NCI-H2029 treated with DMSO at 0.1 percent for 48 hours (cell line): Measurements from ENCODE around the gene LY86.
A peak's percentile ranks its signal among the peaks of the same experiment; 100 is the strongest.

Experiments
- DNase-seq: peaks from one replicate; lab custom pipeline; 2025; lab: John Stamatoyannopoulos, UW

The LY86 gene

DNA sequence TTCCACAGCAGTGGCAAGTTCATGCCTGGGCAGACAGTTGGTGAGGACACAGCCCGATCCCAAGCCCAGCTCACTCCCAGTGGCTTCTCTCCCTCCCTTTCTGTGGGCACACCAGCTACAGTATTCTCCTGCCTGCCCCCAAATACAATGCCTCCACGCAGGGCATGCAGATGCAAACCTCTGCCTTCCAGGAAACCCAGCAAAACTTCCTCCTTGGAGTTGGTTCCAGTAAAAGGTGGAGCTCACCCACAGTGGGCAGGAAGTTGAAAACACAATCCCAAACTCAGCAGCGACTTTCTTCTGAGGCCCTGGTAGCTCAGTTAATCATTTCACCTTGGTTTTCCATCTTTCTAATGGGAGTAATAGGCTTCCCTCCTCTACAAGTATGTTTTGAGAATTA, 93.7 kb downstream of the LY86 start:
- DNase-seq: no peak

DNA sequence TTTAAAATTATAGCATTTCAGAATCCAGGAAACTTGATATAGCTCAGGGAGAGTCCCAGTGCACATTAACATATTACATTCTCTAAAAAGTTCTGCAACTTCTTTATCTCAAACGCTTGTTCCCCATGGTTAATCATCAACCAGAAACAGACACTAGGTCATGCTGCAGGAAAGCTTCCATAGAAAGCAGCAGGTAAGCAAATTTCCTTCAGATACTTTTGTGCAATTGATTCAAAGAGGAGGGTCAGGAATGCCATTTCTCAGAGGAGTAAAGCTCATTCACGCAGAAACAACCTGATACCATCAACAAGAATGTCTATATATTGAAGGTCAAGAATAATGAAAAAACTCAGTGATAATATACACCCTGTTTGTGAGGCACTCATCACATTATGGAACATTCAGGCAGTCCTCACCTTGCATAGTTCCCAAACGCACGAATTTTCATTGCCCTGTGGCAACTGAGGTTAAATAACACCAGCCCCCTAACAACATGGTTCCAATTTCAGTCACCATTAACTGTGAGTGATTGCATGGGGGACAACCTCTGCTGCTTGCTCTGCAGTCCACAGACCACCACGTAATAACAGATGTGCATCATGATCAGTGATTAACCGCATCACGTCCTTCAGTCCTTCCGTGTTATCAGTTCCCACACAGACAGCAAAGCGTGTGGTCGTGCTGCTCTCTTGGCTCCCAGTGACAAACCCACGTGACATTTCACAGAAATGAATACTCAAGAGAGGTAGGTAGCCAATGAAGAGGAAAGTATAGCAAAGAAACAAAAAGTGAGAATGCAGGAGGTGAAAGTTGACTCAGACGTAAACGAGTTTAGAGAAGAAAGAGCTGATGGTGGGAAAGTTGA, 95.7 kb downstream of the LY86 start:
- no peak for DNase-seq

GRCh38 chr6:6685249-6686040, 96.9 kb downstream of the LY86 start:
- DNase-seq: no peak

- no peak for DNase-seq
These were observed 97.7 kb downstream of the LY86 start for GRCh38 chr6:6686176-6686575.

GRCh38 chr6:6686748-6687601, 98.5 kb downstream of the LY86 start:
- peak; percentile 99 for DNase-seq

DNA sequence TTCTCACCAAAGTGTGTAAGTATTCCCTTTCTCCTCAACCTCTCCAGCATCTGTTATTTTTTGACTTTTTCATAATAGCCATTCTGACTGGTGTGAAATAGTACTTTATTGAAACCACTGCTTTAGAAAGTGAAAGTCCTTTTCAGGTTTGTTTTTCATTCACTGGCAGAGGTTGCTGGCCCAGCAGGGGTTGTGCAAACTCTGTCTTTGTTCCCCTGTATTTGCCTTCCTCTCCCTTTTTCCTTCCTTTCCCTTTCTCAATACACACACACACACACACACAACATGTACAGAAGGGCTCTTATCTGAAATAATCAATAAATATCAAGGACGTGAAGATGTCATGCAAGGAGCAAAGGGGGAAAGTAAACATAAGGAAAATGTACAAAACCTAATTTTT, 99.8 kb downstream of the LY86 start:
- peak; percentile 94 for DNase-seq

DNA sequence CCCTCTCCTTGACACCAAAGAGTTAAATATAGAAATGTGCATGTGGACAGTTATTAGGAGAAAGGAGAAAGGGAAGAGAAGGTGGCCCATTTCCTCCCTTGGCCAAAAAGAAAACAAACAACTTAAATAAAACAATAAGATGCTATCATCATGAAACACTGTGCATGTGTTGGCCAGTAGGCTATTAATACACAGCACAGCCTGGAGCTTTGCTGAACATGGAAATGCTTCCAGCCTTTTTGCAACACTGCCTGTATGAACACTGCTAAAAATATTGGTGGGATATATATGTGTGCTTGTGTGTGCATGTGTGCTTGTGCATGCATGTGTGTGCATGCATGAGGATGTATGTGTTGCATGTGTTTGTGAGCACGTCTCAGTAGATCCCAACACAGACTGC, 100.4 kb downstream of the LY86 start:
- no peak for DNase-seq

DNA sequence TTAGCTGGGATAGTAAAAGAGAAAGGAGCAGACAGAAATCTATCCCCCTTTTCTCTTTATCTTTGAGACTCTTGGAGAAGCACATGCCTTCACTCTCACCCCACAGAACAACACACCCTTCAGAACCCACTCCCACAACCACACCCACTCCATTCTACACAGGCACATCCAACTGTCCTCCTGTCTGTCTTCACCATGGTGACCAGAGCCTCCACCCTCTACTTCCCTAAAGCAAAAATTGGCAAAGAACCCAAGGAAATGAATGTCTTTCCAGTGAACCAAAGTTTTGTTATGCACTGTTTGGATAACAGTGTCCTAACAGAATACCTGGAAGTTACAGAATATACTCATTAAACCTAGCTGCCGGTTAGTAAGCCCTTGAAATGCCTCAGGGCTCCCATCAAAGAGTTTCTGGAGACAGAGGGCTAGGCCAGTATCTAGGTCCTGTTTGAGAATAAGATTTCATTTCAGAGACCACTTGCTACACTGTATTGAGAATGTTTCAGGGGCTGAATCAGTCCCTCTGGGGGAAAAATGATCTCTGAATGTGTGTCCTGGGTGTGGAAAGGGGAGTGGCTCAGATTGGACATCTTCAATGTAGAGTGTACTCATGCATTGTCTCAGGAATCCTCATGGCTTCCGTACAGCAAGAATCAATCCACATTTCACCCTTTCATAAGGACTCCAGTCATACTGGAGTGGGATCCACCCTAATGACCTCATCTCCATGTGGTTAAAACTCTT, 101.1 kb downstream of the LY86 start:
- DNase-seq: peak; percentile 13

DNA sequence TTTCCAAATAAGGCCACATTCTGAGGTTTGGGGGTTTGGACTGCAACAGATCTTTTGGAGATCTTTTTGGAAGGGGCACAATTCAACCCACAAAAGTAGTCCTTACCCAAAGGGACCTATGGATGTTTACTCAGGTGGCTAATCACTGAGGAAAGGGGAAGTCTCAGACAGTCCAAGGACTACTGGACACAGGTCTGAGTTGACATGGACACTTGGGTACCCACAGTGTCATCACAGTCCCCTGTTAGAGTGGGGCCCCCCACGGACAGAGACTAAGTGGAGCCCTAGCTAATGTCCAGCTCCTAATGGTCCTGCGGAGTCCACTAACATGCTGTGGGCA, 101.6 kb downstream of the LY86 start:
- no peak for DNase-seq

- no peak for DNase-seq
These were observed 105.9 kb downstream of the LY86 start for GRCh38 chr6:6694368-6694780.

DNA sequence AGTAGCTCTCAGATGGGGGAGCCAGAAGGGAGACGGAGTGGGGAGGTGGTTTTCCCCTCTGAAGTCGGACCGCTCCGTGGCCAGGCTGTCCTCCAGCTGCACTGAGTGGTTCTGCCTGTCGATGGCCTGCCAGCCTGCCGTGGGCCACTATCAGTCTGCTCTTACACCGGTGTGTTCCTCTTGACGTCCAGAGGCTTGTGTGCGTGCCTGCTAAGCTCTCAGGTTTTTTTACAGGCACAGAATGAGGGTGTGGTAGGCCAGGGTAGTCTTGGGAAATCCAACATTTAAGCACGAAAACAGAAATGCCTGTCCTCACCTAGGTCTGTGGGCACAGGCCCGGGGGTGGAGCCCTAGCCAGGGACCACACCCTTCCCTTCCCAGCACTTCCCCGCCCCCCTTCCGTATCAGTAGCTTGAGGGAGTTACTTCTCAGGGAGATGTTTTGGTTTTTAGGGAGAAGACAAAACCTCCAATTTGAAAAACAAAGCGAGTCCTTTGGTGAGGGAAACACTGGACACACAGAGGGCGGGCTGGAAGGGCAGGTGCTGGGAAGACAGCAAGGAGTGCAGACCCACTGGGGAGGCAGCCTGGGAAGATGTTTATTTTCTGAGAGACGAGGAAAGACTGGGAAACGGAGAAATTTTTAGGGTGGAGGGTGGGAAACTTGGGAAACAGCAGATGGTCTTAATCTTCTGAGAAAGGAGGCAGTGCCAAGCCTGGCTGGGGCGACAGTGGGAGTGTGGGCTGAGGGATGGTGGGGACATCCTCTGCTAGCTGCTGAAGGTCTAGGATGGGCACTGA, 106.5 kb downstream of the LY86 start:
- no peak for DNase-seq

- DNase-seq: no peak
These were observed 107.2 kb downstream of the LY86 start for GRCh38 chr6:6695625-6696276.

DNA sequence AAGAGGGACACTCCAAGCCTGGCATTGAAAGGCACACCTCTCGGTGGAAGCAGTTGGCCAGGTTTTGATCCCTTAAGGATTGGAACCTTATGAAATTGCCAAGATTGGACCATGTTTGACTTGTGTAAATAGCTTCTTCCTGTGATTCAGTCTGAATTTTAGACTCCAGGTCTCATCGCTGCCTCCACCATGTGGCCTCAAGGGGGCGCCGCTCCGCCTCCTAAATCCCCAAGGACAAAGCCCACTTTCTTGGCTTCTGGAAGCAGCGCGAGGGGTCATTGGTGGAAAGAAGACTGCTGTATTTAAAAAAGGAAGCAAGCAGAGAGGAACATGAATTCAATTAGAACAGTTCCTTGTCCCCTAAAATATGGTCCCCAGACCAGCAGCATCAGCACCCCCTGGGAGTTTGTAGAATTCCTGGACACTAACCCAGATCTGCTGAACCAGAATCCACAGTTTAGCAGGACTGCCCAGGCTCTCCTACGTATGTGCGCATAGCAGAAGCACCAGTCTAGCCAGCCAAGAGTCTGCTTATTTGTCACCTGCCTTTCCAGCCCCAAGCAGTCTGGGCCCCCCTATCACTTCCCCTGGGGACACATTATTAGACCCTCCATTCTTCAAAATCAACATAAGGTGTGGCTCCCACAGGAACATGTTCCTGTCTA, 108.5 kb downstream of the LY86 start:
- DNase-seq: peak; percentile 36

GRCh38 chr6:6697620-6698019, 109.1 kb downstream of the LY86 start:
- DNase-seq: no peak

DNA sequence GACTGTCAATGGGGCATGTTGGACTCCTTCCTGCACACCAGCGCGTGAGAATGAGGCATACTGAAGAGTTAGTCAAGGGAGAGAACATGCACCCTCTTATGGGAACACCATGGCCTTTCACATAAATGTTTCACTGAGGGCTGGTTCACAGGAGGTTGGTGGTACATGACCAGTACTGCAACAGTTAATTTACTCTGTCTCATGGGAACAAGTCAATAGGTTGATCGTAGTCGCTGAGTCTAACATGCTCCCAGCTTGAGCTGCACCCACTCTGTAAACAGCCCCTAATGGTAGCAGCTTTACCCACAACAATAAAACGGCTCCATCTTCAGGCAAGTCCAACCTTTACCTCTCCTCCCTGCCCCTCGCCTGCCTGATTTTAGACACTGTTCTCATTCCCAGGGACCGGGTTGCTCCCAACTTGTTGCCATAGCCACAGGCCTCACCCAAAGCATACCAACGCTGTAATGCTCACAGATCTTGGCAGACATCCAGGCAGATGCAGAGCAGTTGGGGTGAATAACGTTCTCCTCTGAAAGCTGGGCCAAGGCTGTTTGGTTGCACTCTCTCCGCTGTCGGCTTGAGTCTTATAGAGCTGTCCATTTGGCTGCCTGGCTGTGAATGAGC, 111.3 kb downstream of the LY86 start:
- peak; percentile 94 for DNase-seq

DNA sequence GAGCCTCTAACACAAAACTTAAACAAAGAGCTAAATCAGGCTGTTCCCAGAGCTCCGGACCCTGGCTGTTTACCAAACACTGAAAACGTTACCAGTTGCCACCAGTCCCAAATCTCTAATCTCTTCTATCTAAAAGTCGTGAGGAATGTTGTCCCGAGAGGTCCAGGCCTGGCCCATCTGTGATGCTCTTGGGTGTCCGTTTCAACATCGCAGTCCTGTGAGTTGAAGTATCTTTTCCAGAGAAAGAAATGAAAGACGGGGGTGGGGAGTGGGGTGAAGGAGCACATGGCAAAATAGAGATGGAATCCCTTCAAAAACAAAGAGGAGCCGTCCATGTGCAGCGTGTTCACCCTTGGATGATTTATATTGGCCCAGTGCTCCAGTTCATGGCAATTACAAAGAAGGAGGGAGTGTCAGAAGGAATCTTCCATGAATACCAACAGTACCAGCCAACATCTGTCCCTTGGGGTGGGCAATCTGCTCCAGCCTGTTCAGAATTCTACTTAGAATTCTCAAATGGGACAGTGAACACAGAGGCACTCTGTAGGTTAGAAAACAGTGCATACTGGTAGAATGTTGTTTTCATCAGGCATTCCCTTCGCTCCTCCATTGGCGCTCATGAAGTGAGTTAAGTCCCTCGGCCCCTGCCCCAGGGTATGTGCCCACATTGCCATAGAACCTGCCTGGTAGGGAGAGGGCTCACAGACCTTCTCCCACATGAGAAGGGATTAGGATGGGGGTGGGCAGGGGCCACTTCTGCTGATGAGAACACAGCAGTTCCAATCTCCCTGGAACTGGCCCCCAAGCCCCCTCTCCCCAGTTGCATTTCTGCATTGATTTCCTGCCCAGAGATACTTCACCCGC, 112.1 kb downstream of the LY86 start:
- no peak for DNase-seq

DNA sequence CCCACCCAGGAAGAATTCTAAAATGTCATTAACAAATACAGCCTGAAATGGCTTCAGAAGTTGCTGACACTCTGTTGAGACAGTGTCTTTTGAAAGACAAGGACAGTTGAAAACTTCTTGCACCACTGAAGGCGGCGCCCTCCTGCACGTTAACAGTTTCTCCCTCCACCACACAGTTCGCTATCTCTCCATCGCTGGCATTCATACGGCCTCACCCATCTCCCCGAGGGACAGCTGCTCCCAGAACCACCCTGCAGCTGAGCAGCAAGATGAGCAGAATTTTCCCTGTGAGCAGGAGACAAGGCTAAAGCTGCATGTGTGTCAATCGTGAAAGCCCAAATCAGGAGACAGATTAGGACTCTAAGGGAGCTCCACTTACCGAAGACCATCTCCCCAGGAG, 113.3 kb downstream of the LY86 start:
- DNase-seq: no peak

DNA sequence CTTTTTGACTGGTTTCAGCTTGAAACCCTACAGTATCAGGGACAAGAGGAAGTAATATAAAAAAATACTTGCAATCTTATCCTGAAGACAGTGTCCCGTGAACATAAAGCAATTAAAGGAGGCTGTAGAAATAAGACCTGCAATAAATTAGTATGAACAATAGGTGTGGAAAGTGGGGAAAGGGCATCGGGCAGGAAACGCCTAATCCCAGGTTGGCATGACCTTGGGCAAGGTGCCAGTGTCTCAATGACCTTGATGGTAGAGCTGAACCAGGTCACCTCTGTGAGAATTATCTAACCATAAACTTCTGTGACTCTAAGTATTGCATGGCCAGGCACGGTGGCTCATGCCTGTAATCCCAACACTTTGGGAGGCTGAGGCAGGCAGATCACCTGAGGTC, 115.2 kb downstream of the LY86 start:
- DNase-seq: no peak
